ENCODE data around the gene ZNF444.
"Not testable (repeated sequence)": the region's sequence is repeated elsewhere in the genome, so short reads cannot be mapped to it uniquely, and the experiment has no call there.

DNA sequence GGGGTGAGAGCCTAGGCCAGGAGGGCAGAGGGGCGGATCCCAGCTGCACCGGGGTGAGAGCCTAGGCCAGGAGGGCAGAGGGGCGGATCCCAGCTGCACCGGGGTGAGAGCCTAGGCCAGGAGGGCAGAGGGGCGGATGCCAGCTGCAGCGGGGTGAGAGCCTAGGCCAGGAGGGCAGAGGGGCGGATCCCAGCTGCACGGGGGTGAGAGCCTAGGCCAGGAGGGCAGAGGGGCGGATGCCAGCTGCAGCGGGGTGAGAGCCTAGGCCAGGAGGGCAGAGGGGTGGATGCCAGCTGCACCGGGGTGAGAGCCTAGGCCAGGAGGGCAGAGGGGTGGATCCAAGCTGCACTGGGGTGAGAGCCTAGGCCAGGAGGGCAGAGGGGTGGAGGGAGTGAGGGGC, 35.2 kb downstream of the ZNF444 start:
- TF ChIP-seq, protein P1, sequence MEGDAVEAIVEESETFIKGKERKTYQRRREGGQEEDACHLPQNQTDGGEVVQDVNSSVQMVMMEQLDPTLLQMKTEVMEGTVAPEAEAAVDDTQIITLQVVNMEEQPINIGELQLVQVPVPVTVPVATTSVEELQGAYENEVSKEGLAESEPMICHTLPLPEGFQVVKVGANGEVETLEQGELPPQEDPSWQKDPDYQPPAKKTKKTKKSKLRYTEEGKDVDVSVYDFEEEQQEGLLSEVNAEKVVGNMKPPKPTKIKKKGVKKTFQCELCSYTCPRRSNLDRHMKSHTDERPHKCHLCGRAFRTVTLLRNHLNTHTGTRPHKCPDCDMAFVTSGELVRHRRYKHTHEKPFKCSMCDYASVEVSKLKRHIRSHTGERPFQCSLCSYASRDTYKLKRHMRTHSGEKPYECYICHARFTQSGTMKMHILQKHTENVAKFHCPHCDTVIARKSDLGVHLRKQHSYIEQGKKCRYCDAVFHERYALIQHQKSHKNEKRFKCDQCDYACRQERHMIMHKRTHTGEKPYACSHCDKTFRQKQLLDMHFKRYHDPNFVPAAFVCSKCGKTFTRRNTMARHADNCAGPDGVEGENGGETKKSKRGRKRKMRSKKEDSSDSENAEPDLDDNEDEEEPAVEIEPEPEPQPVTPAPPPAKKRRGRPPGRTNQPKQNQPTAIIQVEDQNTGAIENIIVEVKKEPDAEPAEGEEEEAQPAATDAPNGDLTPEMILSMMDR (conservative IDR thresholded peaks at IDR 0.05; ENCODE audit: low read length) = not testable (repeated sequence)
- TF ChIP-seq EZH2phosphoT487 (IDR thresholded peaks at IDR 0.05; ENCODE audit: borderline replicate concordance) = not testable (repeated sequence)
